Germinal center (tissue), 1 donor: ENCODE measurements around the gene KBTBD3.

ENCODE experiments used
- DNase-seq: peaks from one replicate; pipeline ENCODE4 v3.0.0; 2012; ENCODE audit warnings: mixed read lengths, low spot score

Gene KBTBD3

DNA sequence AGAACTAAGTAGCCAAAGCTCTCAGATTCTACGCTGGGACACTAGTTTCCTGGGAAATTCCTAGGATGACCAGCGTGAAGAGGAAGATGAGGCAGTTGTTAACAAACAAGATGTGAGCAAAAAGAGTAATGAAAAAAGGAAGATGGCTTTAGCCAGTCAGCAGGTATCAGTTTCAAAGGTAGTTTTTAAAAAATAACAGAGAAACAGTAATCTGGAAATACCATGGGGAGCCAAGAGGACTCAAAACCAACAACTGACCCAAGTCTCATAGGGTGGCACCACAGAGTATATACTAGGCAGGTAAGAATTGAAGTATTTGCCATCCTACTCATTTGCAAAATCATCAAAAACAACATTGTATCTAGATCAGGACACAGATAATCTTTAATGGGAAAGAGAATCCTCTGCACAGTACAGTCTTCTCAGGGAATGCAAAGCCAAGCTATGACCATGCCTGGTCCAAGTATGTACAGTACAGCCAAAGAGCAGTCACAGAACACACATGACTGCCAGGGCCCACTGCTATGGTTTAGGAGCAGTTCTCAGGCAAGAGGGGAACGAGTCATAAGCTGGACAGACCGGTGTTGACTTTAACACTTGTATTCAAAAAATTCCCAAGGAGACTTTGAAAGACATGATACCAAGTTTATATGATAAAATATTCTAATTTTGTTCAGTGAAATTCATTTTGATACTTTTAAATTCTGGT lies 75.7 kb downstream of the KBTBD3 start:
- no peak for DNase-seq
